Astrocyte (in vitro differentiated cells and primary cell): ENCODE data around the gene PHF21B. TPM values are rescaled to one million over a fixed set of nuclear protein-coding genes. Genes with fewer than 3 reads are reported as not detected.

Source experiments
- DNase-seq: peaks from one replicate; pipeline ENCODE4 v3.0.0-alpha.2; 2010; ENCODE audit warnings: low read depth
- FAIRE-seq: peaks from 2 replicates; lab custom pipeline; 2011; peaks lifted over from hg19 to GRCh38; lab: Jason Lieb, UNC
- H2AFZ ChIP-seq: 2 replicates; pipeline ENCODE4 v1.6.0; 2012; ENCODE audit warnings: low read depth, low read length, inconsistent platforms
- H3K27ac ChIP-seq: 2 replicates; pipeline ENCODE4 v1.5.1; 2011; ENCODE audit warnings: low read depth, low read length, inconsistent platforms
- H3K27me3 ChIP-seq: 2 replicates; pipeline ENCODE4 v1.6.0; 2011; ENCODE audit warnings: low read length, inconsistent platforms; ENCODE audit not compliant: insufficient read depth
- H3K36me3 ChIP-seq: 2 replicates; pipeline ENCODE4 v1.5.1; 2011; ENCODE audit warnings: low read length, inconsistent platforms; ENCODE audit not compliant: insufficient read depth
- H3K4me1 ChIP-seq: 2 replicates; pipeline ENCODE4 v1.5.1; 2011; ENCODE audit warnings: low read length, inconsistent platforms; ENCODE audit not compliant: insufficient read depth
- H3K4me2 ChIP-seq: 2 replicates; pipeline ENCODE4 v1.6.0; 2012; ENCODE audit warnings: low read length, inconsistent platforms
- H3K4me3 ChIP-seq: 2 replicates; pipeline ENCODE4 v1.5.1; 2011; ENCODE audit warnings: low read depth, mild to moderate bottlenecking, low read length, inconsistent platforms; ENCODE audit not compliant: insufficient read depth
- H3K79me2 ChIP-seq: 2 replicates; pipeline ENCODE4 v1.6.0; 2012; ENCODE audit warnings: mild to moderate bottlenecking, low read length, inconsistent platforms; ENCODE audit not compliant: insufficient read depth
- H3K9ac ChIP-seq: 2 replicates; pipeline ENCODE4 v1.6.0; 2012; ENCODE audit warnings: mild to moderate bottlenecking, low read length, inconsistent platforms
- H3K9me3 ChIP-seq: 2 replicates; pipeline ENCODE4 v1.5.1; 2012; ENCODE audit warnings: low read depth, mild to moderate bottlenecking, low read length, inconsistent platforms; ENCODE audit not compliant: insufficient read depth
- H4K20me1 ChIP-seq: 2 replicates; pipeline ENCODE4 v1.6.0; 2012; ENCODE audit warnings: low read length, inconsistent platforms; ENCODE audit not compliant: insufficient read depth
- H3K27ac Mint-ChIP-seq: one replicate; pipeline ENCODE4 v1.8.0; 2021; ENCODE audit warnings: mild to moderate bottlenecking, mixed read lengths; ENCODE audit not compliant: unreplicated experiment
- H3K27me3 Mint-ChIP-seq: one replicate; pipeline ENCODE4 v1.8.0; 2021; ENCODE audit warnings: low read depth, mixed read lengths; ENCODE audit not compliant: unreplicated experiment
- H3K36me3 Mint-ChIP-seq: one replicate; pipeline ENCODE4 v1.8.0; 2021; ENCODE audit warnings: low read depth, mixed read lengths; ENCODE audit not compliant: unreplicated experiment
- H3K4me1 Mint-ChIP-seq: one replicate; pipeline ENCODE4 v1.8.0; 2021; ENCODE audit warnings: low read depth, mixed read lengths; ENCODE audit not compliant: unreplicated experiment
- H3K4me3 Mint-ChIP-seq: one replicate; pipeline ENCODE4 v1.8.0; 2021; ENCODE audit warnings: mild to moderate bottlenecking, moderate library complexity, mixed read lengths; ENCODE audit not compliant: unreplicated experiment
- H3K9me3 Mint-ChIP-seq: one replicate; pipeline ENCODE4 v1.8.0; 2021; ENCODE audit warnings: mild to moderate bottlenecking, mixed read lengths; ENCODE audit not compliant: unreplicated experiment
- EZH2 ChIP-seq: IDR thresholded peaks from 2 replicates; pipeline ENCODE4 v1.6.1; 2012; ENCODE audit warnings: mild to moderate bottlenecking, low read length, inconsistent platforms; ENCODE audit not compliant: insufficient read depth
- total RNA-seq: library from RNA; stranded (reverse); gene quantifications from 2 replicates; pipeline ENCODE4 v1.2.1, GENCODE V29; 2021
- TF ChIP-seq, protein P1 (sequence below): IDR thresholded peaks from 2 replicates; pipeline ENCODE4 v1.5.1; 2011; ENCODE audit warnings: low read depth, mild to moderate bottlenecking, inconsistent platforms, low read length, moderate library complexity; ENCODE audit not compliant: insufficient read depth

The PHF21B gene
- total RNA-seq, 1 donor from 2014 or later = 6.3 TPM

DNA sequence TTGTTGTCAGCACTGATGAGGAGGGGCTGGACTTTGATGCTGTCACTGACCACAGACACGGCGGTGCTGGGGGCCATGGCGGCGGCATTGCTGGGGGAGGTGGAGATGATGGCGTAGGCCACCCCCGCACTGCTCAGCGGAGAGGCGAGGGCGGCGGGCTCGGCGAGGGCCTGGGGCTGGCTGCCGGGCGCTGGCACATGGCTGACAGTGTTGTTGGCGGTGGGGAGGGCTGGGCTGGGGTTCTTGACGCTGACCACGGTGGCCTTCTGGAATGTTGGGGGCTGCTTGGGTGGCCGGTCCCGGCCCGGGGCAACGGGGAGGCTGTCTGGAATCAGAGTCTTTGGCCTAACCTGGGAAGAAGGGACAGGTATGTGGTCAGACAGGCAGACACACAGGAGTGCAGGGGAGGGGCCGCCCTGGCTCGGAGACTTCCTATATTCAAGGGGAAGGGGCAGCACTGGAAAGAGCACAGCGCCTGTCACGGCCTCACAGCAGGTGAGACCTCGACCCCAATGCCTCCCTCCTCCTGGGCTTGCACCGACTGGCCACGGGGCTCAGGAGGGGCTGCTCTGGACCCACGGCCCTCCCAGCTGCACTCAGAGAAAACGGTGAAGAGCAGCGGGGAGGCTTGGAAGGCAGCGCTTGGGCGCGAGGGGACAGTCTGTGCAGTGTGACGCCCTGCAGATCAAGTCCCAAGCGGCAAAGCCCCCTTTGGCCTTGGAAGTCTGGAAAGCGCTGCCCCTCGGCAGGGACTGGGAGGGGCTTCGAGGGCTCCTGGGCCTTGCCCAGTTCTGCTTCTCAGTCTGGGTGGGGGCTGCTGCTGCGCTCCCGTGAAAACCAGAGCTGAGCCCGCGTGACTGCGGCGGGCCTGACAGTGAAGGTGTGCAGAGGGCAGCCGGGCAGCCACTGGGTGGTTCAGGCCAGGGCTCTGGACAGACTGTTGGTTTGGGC, 93.2 kb downstream of the PHF21B start:
- Histone ChIP-seq H4K20me1 (no peaks in the 10 kb centered on the region), H3K27ac (no peak overlapping the region), H3K9me3 (no peaks in the 10 kb centered on the region), H3K4me2 (no peak overlapping the region), H3K4me1 (no peaks in the 10 kb centered on the region), H3K4me3 (no peak overlapping the region), H3K27me3 (no peaks in the 10 kb centered on the region), H3K9ac (no peak overlapping the region), H3K36me3 (no peaks in the 10 kb centered on the region), H2AFZ (no peak overlapping the region), H3K79me2 (no peaks in the 10 kb centered on the region)
- Mint-ChIP-seq H3K4me3 (no peak overlapping the region), H3K9me3 (peaks cover 6% of the 10 kb centered on the region), H3K27me3 (peaks cover 2% of the 10 kb centered on the region), H3K27ac (no peak overlapping the region), H3K4me1 (no peaks in the 10 kb centered on the region), H3K36me3 (peaks cover 20% of the 10 kb centered on the region)
- no peak for FAIRE-seq
- no peak for TF ChIP-seq EZH2
- TF ChIP-seq, protein P1, sequence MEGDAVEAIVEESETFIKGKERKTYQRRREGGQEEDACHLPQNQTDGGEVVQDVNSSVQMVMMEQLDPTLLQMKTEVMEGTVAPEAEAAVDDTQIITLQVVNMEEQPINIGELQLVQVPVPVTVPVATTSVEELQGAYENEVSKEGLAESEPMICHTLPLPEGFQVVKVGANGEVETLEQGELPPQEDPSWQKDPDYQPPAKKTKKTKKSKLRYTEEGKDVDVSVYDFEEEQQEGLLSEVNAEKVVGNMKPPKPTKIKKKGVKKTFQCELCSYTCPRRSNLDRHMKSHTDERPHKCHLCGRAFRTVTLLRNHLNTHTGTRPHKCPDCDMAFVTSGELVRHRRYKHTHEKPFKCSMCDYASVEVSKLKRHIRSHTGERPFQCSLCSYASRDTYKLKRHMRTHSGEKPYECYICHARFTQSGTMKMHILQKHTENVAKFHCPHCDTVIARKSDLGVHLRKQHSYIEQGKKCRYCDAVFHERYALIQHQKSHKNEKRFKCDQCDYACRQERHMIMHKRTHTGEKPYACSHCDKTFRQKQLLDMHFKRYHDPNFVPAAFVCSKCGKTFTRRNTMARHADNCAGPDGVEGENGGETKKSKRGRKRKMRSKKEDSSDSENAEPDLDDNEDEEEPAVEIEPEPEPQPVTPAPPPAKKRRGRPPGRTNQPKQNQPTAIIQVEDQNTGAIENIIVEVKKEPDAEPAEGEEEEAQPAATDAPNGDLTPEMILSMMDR = no peak
- no peak for DNase-seq

DNA sequence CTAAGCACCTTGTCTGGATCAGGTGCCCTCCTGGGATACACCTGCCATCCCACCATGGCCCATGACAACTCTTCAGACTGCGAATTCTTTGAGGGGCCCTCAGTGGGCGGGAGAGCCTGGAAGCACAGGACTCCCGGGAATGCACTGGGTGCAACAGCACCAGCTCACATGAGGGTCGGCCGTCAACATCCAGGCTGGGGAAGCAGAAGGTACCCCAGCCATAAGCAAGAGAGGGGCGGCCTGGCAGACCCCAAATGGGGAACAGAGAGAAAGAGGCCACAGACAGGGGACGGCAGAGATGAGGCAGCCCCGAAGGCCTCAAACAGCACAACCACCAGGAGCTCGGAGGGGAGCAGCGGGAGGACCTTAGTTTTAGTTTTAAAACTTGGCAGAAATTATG, 94.4 kb downstream of the PHF21B start:
- Histone ChIP-seq H4K20me1 (no peaks in the 10 kb centered on the region), H3K27me3 (no peaks in the 10 kb centered on the region), H3K4me3 (no peak overlapping the region), H3K4me1 (no peaks in the 10 kb centered on the region), H3K9me3 (no peaks in the 10 kb centered on the region), H3K36me3 (no peaks in the 10 kb centered on the region), H3K4me2 (no peak overlapping the region), H3K9ac (no peak overlapping the region), H3K79me2 (no peaks in the 10 kb centered on the region), H2AFZ (no peak overlapping the region), H3K27ac (no peak overlapping the region)
- Mint-ChIP-seq H3K27ac (no peak overlapping the region), H3K27me3 (peaks cover 2% of the 10 kb centered on the region), H3K4me1 (no peaks in the 10 kb centered on the region), H3K9me3 (peaks cover 10% of the 10 kb centered on the region), H3K4me3 (no peak overlapping the region), H3K36me3 (peaks cover 30% of the 10 kb centered on the region)
- TF ChIP-seq, protein P1 = no peak
- no peak for TF ChIP-seq EZH2
- no peak for FAIRE-seq
- DNase-seq = no peak
